Measurements from ENCODE around the gene DTX4.

GRCh38 chr11:59135648-59136461, 36.1 kb upstream of the DTX4 start:
- no peak for TF ChIP-seq TAF1 (IDR thresholded peaks at IDR 0.05; ENCODE audit: low read depth, low read length)
- no peak for TF ChIP-seq POLR2AphosphoS5 (IDR thresholded peaks at IDR 0.05; ENCODE audit: low read depth, low read length)
- TF ChIP-seq POLR2A (IDR thresholded peaks at IDR 0.05; ENCODE audit: low read depth, low read length) = no peak

All from GM12891 (cell line).